ENCODE results near the gene OR56B1.
"Not testable (repeated sequence)": the region's sequence is repeated elsewhere in the genome, so short reads cannot be mapped to it uniquely, and the experiment has no call there.

Gene OR56B1

GRCh38 chr11:5736396-5736795 lies at the start of gene OR56B1:
TSS of gene OR56B1 (plus strand) at chr11:5736448. CDS start at chr11:5736517, 69 bp downstream.
- no peak for DNase-seq

DNA sequence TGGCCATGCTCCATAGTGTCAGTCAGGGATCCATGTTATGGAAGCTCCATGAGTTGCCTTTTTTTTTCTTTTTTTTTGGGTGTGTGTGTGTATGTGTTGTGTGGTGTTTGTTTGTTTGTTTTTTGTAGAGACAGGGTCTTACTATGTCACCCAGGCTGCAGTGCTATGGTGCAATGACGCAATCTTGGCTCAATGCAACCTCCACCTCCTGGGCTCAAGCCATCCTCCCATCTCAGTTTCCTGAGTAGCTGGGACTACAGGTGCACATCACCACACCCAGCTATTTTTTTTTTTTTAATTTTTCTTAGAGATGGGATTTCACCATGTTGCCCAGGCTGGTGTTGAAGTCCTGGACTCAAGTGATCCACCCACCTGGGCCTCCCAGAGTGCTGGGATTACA lies 47.8 kb upstream of the OR56B1 start:
- DNase-seq = no peak

GRCh38 chr11:5689551-5689983 lies 46.7 kb upstream of the OR56B1 start, which contains the start of gene TRIM22:
TSS of gene TRIM22 (plus strand) at chr11:5689790. CDS start at chr11:5696233, 6,443 bp downstream.
- DNase-seq = peak; percentile 45

- no peak for DNase-seq
These were observed 46.0 kb upstream of the OR56B1 start for GRCh38 chr11:5690216-5690615.

GRCh38 chr11:5690736-5691135 lies 45.5 kb upstream of the OR56B1 start:
- no peak for DNase-seq

DNA sequence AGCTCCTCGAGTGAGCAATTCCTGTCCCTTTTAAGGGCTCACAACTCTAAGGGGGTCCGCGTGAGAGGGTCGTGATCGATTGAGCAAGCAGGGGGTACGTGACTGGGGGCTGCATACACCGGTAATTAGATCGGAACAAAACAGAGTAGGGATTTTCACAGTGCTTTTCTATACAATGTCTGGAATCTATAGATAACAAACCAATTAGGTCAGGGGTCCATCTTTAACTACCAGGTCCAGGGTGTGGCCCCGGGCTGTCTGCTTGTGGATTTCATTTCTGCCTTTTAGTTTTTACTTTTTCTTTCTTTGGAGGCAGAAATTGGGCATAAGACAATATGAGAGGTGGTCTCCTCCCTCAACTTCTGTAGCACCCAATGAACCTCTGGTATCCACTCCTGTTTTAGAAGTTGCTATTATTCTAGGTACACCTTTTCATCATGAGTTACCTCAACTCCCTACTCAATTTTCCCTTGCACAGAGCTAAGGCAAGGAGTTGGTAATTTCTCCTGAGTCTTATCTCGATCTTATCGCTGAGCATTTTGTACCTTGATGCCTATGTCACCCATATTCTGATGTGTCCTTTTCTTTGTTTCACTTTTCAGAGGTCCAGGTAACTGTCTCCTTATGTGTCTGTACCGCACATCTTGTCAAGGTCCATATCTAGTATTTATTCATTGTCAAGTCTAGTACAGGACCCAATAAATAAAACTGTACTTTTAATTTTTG lies 44.8 kb upstream of the OR56B1 start:
- not testable (repeated sequence) for DNase-seq

- no peak for DNase-seq
These were observed 44.3 kb upstream of the OR56B1 start for GRCh38 chr11:5691964-5692361.

DNA sequence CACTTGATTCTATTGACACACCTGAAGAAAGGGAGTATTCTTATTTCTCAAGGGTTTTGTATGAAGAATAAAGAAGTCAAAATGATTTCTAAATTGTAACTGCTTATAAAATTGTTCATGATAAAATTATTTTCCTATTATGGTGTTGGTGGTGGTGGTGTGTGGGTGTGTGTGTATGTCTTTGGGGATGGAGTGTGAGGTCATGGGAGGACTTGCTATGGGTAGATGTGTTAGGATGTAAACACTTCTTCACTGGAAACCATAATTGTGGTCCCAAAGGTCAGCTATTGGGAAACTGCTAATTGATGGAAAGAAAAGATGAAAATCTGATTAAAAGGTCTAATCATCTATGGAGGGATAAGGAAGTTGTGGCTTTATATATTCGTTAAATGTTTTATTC lies 41.6 kb upstream of the OR56B1 start:
- DNase-seq = no peak

DNA sequence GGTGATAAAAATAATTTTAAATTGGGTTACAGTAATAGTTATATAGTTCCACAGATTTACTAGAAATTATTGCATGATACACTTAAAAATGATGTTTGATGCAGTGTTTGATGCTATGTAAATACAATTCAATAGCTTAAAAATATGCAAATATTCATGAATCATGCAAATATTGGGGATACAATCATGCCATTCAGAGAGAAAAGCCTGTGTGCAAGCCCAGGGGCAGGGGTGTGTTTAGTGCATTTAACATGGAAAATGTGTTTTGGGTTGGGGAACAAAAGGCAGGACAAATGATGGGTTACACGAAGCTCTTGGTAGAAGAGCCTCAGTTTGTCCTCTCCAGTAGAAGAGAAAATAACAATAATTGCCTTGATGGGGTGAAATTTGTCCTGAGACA lies 40.7 kb upstream of the OR56B1 start:
- DNase-seq = no peak

DNA sequence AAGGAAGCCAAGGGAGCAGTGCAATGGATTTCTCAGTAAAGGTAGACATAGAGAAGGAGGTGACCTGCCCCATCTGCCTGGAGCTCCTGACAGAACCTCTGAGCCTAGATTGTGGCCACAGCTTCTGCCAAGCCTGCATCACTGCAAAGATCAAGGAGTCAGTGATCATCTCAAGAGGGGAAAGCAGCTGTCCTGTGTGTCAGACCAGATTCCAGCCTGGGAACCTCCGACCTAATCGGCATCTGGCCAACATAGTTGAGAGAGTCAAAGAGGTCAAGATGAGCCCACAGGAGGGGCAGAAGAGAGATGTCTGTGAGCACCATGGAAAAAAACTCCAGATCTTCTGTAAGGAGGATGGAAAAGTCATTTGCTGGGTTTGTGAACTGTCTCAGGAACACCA lies 40.0 kb upstream of the OR56B1 start:
- DNase-seq = no peak

- DNase-seq = no peak
These were observed 38.0 kb upstream of the OR56B1 start for GRCh38 chr11:5698281-5698680.

GRCh38 chr11:5700421-5701054 lies 35.7 kb upstream of the OR56B1 start:
- DNase-seq = no peak

GRCh38 chr11:5701055-5701577 lies 35.1 kb upstream of the OR56B1 start:
- DNase-seq = no peak

GRCh38 chr11:5703741-5704536 lies 32.3 kb upstream of the OR56B1 start:
- DNase-seq = no peak

DNA sequence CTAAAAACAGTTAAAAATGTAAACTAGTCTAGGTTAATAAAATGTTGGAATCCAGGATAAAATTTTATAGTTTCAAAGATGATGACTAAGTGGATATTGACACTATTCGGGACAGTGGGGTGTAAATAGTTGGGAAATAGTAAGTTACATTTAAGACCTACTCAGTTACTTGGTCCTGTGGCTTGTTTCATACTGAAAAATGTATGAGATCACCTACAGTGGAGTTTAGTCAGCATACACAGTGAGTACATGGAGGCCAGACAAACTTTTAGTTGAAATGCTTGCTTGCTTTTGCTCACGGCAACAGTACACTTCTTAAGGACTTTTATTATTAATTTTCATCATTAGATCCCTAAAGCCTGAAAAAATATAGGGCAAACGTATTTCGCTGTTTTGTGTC lies 30.6 kb upstream of the OR56B1 start:
- no peak for DNase-seq

DNA sequence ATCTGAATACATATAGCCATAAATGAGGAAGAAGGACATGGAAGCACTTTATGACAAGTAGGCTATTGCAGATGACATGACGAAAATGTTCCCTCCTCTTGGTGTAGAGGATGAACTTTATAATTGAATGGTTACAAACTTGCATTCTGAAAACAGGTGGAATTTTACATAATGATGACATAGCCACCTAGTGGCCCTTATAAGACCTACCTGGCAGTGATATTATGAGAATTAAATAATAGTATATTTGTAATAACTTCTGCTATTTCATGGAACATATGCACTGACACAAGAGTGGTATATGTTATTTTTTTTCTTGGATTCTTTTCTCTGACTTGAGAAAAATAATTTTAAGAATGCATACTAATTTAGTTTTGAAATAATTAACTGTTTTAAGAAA lies 23.7 kb upstream of the OR56B1 start:
- DNase-seq = no peak

DNA sequence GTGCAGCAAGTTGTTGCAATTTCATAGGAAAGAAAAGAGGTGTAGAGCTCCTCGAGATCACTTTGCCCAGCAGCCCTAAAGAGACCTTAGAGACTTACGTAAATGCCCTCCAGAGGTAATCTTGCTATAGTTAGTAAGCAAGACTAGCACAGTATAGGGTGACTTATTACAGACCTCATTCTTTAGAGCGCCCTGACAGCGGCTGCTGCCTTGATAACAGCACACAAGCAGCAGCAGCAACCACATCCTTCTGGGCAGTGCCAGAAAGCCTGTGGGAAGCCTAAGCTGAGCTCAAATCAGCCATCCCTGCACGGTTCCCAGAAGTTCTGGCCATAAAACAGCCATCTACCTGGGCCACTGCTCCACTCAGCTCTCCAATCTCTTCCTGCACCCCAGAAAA lies 22.6 kb upstream of the OR56B1 start:
- DNase-seq = no peak

GRCh38 chr11:5716518-5716917 lies 19.7 kb upstream of the OR56B1 start:
- not testable (repeated sequence) for DNase-seq

DNA sequence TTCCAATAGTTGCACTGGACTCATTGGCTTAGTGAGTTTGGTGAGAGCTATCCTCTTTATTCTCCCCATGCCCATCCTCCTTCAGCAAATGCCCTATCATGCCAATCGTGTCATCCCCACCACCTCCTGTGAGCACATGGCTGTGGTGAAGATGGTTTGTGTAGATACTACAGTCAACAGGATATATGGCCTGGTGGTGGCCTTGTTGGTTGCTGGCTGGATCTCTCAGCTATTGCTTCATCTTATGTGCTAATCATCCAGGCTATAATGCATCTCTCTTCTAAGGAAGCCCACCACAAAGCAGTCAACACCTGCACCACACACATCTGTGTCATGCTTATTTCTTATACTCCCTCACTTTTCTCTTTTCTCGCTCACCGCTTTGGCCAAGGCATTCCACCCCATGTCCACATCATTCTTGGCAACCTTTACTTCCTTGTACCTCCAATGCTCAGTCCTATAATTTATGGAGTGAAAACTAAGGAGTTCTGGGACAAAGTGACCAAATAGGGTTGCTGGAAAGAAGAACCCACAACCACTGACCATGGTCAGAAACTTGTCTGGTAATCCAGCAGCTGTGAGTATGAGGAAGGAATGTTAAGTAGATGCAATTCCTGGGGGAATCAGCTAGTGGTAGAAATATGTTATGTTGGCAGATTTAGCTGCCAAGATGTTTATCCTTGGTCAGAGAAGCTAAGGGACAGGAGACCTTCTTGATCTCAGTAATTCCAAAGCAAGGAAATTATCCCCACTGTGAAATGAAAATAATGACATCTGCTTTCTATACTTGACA lies 16.3 kb upstream of the OR56B1 start:
- DNase-seq = no peak

DNA sequence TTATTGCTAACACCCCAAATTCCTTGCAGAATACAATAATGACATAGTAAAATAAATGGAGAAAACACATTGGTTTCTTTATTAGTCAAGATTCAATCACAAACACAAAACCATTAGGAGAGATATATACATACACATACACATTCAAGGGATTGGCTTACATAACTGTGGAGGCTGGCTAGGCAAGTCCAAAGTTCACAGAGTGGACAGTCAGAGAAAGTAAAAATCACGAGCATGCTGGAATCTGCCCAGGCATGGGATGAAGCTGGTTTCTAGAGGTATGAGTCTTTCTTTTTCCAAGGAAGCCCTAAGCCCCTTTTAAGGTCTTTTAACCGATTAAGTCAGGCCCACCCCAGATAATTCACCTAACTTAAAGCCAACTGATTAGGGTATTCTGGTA lies 13.6 kb upstream of the OR56B1 start:
- DNase-seq = no peak

DNA sequence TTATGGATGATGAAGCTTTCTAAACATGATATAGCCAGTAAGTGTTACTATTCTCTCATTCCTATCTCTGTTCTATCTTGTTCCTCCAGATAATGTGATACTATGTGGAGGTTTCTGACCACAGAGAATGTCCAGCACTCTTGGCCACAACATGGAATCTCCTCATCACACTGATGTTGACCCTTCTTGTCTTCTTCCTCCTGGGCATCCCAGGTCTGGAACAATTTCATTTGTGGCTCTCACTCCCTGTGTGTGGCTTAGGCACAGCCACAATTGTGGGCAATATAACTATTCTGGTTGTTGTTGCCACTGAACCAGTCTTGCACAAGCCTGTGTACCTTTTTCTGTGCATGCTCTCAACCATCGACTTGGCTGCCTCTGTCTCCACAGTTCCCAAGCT lies 9.9 kb upstream of the OR56B1 start:
- no peak for DNase-seq

DNA sequence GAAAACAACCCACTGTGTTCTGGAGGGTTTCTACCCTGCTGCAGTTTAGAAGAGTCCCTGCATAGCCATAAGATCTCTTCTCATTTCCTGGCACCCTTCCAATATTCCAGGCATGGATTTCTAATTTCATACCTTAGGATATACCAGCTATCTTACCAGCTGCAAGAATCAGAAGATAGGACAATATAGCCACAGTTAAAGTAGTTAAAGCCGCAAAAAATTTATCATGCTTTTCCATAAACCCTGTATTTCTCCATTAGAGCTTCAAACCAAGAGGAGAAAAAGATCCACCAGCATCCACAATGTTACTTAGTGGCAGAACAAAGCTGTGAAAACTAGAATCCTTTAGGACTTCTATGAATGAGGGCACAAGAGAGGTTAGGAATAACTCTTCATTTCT lies 8.6 kb upstream of the OR56B1 start:
- no peak for DNase-seq

- no peak for DNase-seq
These were observed 843 bp downstream of the OR56B1 start for GRCh38 chr11:5737091-5737490.

All from activated T-cell treated with anti-CD3 and anti-CD28 coated beads, Interleukin-2, amount 50 U/mL, for 1 hour (primary cell).